Kidney (tissue), 14 donors: ENCODE measurements around the gene OSBP2. TPM values are rescaled to one million over a fixed set of nuclear protein-coding genes. Genes with fewer than 3 reads are reported as not detected.

ENCODE experiments used
- DNase-seq, 5 donors: peaks; one replicate each; pipeline ENCODE4 v3.0.0-alpha.2; 2013 to 2020
- FAIRE-seq: peaks from 2 replicates; lab custom pipeline; 2012; peaks lifted over from hg19 to GRCh38; lab: Jason Lieb, UNC
- H3K27ac ChIP-seq, 2 donors: one replicate each; pipeline ENCODE4 v1.7.0; 2013; ENCODE audit warnings: low read depth in 2 of 2, low read length in 2 of 2, inconsistent platforms in 1 of 2
- H3K27me3 ChIP-seq: one replicate; pipeline ENCODE4 v1.7.1; 2013; ENCODE audit warnings: low read length, inconsistent platforms; ENCODE audit not compliant: control insufficient read depth, insufficient read depth
- H3K36me3 ChIP-seq, 3 donors: one replicate each; pipeline versions ENCODE4 v1.7.0 to v1.7.1; 2013; ENCODE audit warnings: low read length in 3 of 3, control low read depth in 1 of 3, inconsistent platforms in 1 of 3; ENCODE audit not compliant: insufficient read depth in 3 of 3, control insufficient read depth in 2 of 3
- H3K4me1 ChIP-seq, 3 donors: one replicate each; pipeline versions ENCODE4 v1.7.0 to v1.7.1; 2013; ENCODE audit warnings: low read length in 3 of 3, inconsistent platforms in 1 of 3, low read depth in 1 of 3; ENCODE audit not compliant: control insufficient read depth in 2 of 3, insufficient read depth in 2 of 3
- H3K4me3 ChIP-seq, 3 donors: one replicate each; pipeline versions ENCODE4 v1.7.0 to v1.8.1; 2013; ENCODE audit warnings: low read length in 3 of 3, control low read depth in 1 of 3, inconsistent platforms in 1 of 3
- H3K9ac ChIP-seq, 3 donors: one replicate each; pipeline versions ENCODE4 v1.7.0 to v1.7.1; 2013; ENCODE audit warnings: low read length in 3 of 3, control low read depth in 1 of 3, inconsistent platforms in 1 of 3
- H3K9me3 ChIP-seq, 3 donors: one replicate each; pipeline versions ENCODE4 v1.7.0 to v1.7.1; 2013; ENCODE audit warnings: low read length in 3 of 3, control low read depth in 1 of 3, inconsistent platforms in 1 of 3; ENCODE audit not compliant: control insufficient read depth in 2 of 3, insufficient read depth in 1 of 3
- intact Hi-C: fragments of 100-400 bp; cut with DNase I; formaldehyde crosslinking; loops from one replicate; pipeline ENCODE4 v1.11.1; 2022
- polyA plus RNA-seq: library from polyadenylated mRNA; stranded (reverse); fragments of 350-450 nt; fragmentation: Illumina TruSeq; extraction: RNeasy Lipid Tissue Mini Kit (QIAGEN cat#74804); gene quantifications from one replicate; pipeline ENCODE4 v1.2.3, GENCODE V29; 2014; ENCODE audit warnings: low read depth, low replicate concordance; ENCODE audit not compliant: insufficient read depth
- total RNA-seq: library from RNA; stranded (reverse); fragmentation: NEBNext Ultra II Directional; extraction: Animal tissue kit (Norgen Biotek cat#: 25700); gene quantifications from one replicate; pipeline ENCODE4 v1.2.1, GENCODE V29; 2021
- TF ChIP-seq, protein P1 (sequence below): IDR thresholded peaks from 3 replicates; pipeline ENCODE4 v1.5.1; 2012; ENCODE audit warnings: mild to moderate bottlenecking, moderate library complexity, borderline replicate concordance; ENCODE audit not compliant: insufficient read depth; ENCODE audit errors: extremely low read depth
- donor health status: control.
- donor health status: control.
- donor health status: control.
- donor health status: control.
- donor health status: control.
- donor health status: DM: yes; HTN: yes; CAD: no.
- donor health status: Normal renal cell carcinoma (clear cell type).

OSBP2 gene
- total and polyA plus RNA-seq, 2 donors from 2014 or later = 3.4 to 4.0 TPM

DNA sequence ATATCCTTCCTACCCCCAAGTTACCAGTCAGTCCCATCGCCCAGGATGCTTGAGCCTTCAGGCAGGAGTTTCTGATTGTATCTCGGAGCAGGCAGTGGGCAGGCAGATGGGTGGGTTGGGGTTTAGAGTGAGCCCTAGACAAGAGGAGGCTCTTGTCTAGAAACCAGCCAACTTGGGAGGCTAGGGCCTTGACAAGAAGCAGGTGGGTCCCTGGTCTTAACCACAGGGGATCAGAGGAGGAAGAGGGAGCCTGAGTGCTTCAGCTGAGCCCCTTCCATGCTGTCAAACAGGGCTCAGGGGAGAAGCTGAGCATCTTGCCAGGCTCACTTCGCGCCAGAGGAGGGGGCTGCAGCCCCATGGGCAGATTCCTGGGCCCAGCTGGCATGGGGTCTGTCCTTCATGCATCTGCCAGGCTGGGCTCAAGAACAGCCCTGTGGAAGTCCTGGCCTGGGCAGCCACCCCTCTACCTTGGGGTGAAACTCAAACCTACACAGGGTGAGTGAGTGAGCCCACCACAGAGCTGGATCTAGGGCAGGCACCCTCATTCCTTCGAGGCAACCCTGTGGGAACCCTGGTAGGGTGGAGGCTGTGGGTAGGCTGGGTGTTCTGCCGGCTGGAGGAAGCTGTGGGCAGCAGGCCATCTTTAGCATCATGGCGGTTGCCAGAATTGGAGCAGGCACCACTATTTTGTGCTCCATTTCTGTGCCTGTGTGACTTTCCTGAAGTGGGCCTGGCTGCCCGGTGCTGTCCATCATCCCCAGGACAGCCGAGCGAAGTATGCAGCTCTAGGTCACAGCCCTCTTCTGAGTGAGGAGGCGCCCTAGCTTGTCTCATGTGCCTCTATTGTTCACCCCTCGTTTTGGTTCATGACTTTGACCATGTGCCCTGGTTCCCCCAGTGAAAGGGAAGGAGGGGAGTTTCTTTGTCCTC is 165.8 kb downstream of the OSBP2 start:
- H3K36me3 ChIP-seq = no peaks in the 10 kb centered on the region
- no peaks in the 10 kb centered on the region for H3K4me1 ChIP-seq
- no peaks in the 10 kb centered on the region for H3K9me3 ChIP-seq
- DNase-seq = no peak
- H3K27ac ChIP-seq = no peak overlapping the region
- intact Hi-C loops = no loop called here
- no peak overlapping the region for H3K9ac ChIP-seq
- no peak overlapping the region for H3K4me3 ChIP-seq
- FAIRE-seq = no peak
- TF ChIP-seq, protein P1, sequence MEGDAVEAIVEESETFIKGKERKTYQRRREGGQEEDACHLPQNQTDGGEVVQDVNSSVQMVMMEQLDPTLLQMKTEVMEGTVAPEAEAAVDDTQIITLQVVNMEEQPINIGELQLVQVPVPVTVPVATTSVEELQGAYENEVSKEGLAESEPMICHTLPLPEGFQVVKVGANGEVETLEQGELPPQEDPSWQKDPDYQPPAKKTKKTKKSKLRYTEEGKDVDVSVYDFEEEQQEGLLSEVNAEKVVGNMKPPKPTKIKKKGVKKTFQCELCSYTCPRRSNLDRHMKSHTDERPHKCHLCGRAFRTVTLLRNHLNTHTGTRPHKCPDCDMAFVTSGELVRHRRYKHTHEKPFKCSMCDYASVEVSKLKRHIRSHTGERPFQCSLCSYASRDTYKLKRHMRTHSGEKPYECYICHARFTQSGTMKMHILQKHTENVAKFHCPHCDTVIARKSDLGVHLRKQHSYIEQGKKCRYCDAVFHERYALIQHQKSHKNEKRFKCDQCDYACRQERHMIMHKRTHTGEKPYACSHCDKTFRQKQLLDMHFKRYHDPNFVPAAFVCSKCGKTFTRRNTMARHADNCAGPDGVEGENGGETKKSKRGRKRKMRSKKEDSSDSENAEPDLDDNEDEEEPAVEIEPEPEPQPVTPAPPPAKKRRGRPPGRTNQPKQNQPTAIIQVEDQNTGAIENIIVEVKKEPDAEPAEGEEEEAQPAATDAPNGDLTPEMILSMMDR = no peak
- H3K27me3 ChIP-seq = no peaks in the 10 kb centered on the region

DNA sequence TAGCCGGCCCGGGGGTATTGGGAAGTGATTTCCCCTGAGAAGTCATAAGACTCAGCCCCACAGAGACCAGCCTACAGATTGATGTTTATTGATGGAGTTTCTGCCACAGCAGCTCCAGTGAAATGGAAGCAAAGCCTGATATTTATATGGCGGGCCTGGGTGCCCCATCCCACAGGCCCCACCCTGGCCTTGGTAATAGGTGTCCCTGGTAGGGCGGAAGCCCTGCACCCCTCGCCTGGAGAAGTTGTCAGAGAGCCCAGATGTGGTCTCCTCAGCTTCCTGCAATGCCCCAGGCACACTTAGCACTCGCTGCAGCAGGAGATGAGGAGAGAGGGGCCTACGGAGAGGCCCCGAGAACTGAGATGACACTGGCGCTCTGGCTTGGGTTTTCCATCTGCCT is 166.5 kb downstream of the OSBP2 start:
- no peak overlapping the region for H3K27ac ChIP-seq
- intact Hi-C loops = no loop called here
- no peaks in the 10 kb centered on the region for H3K27me3 ChIP-seq
- H3K4me1 ChIP-seq = no peaks in the 10 kb centered on the region
- no peak overlapping the region for H3K9ac ChIP-seq
- H3K9me3 ChIP-seq = no peaks in the 10 kb centered on the region
- FAIRE-seq (no peak), DNase-seq (no peak)
- H3K4me3 ChIP-seq = no peak overlapping the region
- H3K36me3 ChIP-seq = no peaks in the 10 kb centered on the region
- TF ChIP-seq, protein P1 = no peak

DNA sequence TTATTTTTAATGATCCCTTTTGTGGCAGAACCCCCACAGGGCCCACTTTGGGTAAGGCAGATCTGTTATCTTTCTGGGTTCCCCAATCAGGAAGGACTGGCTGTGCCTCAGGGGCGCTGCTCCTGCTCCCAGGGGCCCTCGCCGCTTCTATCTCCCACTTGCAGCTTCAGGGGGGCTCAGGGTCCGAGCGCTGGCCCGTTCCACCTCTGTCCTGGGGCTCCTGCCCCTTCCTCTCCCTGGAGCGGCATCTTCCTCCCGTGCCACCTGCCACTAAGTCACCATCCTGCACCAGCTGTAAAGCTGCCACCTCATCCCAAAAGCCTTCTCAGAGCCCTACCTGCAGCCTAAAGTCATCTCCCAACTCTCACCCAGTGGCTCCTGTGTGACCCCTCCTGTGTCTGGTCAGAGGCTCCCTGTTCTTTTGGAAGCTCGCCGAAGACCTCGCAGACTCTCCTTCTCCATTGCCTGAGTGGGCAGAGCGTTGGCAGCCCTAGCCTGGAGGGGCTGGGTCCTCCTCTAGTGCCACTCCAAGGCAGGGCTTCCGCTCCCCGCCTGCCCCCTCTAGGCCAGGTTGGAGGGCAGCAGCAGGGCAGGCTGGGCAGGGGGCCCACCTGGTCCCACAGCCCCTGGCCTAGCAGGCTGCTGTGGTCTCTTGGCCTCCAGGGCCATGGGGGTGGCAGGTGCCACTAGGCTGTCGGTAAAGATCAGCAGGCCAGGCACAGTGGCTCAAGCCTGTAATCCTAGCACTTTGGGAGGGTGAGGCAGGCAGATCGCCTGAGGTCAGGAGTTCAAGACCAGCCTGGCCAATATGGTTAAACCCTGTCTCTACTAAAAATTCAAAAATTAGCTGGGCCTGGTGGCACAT is 167.2 kb downstream of the OSBP2 start:
- FAIRE-seq (no peak), DNase-seq (peak in 1 of 5 donors; percentile 57)
- H3K27ac ChIP-seq = no peak overlapping the region
- intact Hi-C loops = no loop called here
- H3K9ac ChIP-seq = no peak overlapping the region
- H3K9me3 ChIP-seq = no peaks in the 10 kb centered on the region
- no peak overlapping the region for H3K4me3 ChIP-seq
- H3K27me3 ChIP-seq = no peaks in the 10 kb centered on the region
- H3K4me1 ChIP-seq = no peaks in the 10 kb centered on the region
- H3K36me3 ChIP-seq = no peaks in the 10 kb centered on the region
- TF ChIP-seq, protein P1 = no peak
